Myocyte (in vitro differentiated cells): ENCODE results near the gene PTPRD. TPM values are rescaled to one million over a fixed set of nuclear protein-coding genes. Genes with fewer than 3 reads are reported as not detected.

ENCODE experiments used
- DNase-seq: peaks from one replicate; pipeline ENCODE4 v3.0.0-alpha.2; 2012; ENCODE audit warnings: low read depth
- total RNA-seq: library from RNA; depleted of rRNA; stranded (reverse); fragments of >200 nt; gene quantifications from 2 replicates; pipeline ENCODE4 v1.2.3, GENCODE V29; 2014

The PTPRD gene
- total RNA-seq, 1 donor from 2014 or later: not detected

DNA sequence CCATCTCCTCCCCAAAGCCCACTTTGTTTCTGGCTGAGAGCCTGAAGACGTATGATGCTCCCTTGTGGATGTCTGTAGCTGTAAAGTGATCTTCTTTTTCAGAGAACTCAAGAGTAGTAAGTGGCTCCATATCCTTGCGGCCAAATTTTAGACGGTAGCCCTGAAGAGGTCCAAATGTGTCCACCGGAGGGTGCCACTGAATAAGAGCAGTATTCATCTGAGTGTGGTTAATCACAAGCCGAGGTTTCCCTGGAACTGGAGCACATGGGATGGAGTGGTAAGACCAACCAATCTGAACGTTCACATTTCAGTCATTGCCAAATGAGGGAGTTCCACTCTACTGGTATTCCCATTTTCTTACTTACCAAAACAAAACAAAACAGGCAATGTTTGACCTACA, 2126.7 kb downstream of the PTPRD start:
- DNase-seq: no peak

DNA sequence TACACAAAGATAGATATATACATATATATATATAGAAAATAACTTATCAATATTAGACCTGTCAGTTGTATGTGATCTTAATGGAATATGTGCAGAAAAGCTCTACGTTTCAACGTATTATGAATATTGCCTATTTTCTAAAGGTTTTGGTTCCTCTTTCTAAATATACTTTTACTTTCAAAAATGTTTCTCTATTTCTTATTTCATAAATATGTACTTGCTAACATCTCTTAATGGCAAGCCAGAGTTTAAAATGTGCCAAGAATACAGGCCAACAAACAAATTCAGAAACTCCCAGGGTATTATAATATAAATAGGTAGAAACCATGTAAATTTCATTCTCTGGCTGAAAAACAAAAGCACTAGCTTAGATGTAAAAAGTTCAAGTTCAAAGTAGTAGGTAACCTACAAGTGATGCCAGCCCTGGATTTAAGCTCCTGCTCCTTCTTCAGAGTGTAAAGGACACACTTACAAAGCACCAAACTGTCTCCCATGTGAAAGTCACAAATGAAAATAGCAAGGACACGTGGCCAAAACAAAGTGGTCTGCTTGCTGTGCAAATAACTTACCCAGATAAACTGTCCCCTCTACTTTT, 2128.1 kb downstream of the PTPRD start:
- no peak for DNase-seq

DNA sequence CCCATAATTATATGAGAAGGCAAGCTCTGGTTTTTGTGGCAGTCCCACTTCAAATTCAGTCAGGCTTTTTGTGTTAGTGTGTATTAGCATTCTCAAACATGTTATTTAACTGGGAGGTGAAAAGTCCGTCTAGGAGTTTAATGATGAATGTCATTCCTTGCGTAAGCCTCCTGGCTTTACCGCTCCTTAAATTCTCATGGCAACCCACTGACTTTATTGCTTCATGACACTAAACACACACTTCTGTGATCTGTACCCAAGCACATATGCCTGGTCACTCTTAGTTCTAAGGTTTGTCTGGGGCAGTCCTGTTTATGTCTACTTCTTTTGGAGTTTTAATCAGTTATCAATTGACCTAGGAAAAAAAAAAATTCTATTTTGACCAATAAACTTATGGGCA, 2135.4 kb downstream of the PTPRD start:
- DNase-seq: no peak

DNA sequence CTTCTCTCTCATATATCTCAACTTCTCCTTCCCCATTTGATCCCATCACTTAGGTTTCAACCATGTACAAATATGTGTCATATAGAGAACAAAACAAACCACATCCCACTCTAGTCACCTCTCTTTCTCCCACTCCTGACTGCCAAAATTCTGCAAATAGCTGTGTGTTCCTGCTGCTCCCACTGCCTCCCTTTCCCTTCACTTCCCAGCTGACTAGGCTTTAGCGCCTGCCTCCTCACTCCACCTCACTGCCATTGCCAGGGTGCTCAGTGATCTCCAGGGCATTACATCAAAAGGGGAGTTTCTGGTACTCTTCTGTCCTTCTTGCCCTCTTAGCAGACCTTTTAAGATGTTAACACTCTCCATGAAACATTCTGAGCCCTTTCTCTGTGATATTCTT, 2137.9 kb downstream of the PTPRD start:
- no peak for DNase-seq

DNA sequence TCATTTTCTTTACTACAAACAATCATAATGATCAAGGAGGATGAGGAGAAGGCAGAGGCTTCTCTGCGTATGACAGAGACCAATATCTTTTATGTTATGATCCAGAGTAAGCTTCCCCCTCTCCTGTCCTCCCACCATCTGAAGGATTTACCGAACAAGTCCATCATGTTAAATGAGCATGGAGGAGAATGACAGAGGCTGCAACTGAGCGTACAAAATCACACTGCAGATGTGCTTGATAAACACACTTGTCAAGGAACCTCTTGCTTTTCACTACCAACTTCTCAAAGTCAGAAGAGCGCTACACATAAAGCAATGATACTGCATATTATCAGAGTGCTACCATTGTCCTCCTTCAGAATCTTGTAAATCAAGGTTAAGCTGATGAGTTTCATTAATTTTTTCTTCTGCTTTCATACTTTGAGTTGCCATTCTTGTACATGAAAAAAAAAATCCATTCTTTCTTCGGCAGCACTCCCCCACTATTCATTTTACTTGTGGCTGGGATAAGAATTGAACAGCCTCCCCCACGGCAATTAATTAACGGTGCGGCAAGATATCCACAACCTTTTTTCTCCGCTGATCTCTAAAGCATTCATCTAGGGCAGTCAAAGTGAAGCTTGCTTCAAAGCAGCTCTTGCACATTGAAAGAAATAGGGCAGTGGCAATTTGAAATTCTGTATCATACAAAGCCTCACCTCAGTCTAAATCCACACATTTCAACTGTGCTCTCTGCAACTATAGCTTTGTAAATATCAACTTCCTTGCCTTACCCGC, 2139.4 kb downstream of the PTPRD start:
- no peak for DNase-seq

DNA sequence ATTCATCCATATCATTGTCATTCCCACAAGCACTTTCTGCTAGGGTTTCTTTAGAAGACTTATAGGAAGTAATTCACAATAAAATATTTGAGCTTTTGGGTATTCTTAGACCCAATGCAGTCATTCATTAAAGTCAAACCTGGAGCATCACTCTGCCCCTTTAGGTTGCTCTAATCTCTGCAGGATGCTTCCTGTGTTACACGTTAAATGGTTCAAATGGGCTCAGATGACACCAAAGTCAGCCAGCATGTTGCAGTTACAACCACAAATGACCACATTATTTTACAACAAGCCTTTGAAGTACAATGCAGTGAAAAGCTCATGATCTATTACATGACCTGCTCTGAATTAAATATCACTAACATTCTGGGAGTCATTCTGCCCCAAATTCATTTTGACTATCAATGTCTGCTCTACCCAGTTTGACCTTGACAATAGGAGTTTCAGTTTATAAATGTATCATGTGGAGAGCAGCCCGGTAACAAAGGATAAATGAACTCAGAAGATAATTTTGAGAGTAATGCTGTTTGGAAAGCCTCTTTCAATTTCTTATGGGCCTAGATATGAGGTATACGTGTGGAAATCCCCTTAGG, 2144.7 kb downstream of the PTPRD start:
- no peak for DNase-seq

DNA sequence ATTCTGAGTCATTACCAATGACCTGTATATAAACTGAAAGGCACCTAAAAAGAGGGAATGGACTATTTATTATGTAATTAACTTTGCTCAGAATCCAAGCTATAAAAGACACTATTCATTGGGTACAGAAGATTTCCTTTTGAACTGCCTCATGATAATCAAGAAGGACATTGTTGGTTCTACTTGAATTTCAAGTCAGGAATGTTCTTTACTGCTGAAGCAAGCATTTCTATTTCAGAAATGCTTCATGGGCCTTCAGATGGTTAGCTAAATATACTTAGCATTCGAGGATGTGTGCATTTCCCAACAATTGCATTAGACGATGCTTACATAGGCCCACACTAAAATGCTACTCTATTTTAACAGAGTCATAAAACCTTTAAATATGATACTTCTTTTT, 2155.0 kb downstream of the PTPRD start:
- no peak for DNase-seq

DNA sequence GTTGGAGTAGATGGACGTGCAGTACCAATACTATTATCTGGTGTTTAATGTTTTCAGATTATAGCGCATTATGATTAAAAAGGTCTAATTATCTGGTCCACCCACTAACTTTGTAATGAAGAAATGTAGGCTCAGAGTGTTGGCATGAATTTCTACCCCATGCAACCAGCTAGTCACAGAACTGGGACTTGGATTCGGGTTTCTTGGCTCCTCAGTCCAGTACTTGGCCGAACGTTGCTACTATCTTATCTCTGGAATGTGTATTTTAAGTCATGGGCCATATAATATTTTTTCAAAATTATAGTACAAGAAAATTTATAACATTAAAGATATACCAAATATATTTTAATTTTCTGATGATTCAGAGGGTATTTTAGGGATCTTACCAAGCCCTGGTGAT, 2155.7 kb downstream of the PTPRD start:
- no peak for DNase-seq

DNA sequence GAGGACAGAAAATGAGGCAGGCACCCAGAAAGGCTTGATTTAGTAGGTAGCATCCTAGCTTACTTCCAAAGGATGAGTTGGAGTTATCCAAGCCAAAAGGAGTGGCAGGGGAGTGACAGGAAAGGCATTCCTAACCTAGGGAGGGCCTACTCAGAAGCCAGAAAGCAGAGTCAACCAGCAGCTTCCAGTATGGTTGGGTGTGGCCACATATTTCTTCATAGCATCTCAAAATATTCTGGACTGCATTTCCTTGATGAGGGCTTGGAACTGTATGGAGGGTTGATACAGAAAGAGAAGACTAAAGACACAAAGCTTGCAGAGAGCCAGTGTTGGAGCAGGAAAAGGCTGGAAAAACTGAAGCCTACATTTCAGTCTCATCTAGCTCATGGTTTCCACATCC, 2156.5 kb downstream of the PTPRD start:
- no peak for DNase-seq

DNA sequence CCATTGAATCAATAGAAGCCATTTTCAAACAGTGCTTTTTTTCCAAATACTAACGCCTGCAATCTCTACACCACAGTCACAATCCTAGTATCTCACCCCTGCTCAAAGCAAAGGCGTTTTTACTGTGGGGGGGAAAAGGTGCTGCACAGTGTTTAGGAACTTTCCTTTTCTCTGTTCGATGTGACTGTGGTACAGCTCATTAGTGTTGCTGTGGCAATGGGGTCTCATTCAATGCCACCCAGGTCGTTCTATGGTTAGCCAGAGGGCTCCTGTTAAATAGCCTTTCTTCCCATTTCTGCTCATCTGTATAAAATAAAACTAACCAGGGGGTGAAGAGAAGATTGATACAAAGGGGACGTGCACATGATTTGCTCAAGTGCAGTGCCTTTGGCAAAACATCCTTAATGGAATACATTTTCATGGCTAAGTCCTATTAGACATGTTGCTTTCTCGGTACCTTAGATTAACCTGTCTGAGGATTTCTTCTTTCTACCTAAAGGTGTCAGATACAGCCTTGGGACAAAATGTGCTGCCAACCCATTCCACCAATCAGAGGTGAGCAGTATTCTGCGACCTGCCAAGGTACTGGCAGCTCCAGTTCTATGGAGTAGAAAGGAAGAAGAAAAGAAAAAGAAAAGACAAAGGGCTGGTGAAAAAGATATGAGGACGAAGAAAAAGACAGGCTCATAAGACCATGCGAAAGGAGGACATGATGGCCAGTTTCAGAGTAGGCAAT, 2161.8 kb downstream of the PTPRD start:
- DNase-seq: no peak

DNA sequence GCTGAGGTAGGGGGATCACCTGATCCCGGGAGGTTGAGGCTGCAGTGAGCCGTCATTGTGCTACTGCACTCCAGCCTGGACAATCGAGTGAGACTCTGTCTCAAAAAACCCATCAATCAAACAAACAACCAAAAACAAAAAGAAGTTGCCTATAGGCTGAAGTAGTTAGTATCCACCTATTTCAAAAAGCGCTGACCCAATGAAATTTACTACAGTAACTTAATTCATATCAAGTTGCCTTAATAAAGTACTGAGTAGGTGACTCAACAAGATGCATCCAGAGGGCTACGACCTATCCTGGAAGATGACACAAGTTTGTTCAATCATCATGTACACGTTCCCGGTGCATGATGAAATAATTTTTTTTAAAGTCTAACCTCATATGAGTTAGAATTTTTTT, 2164.6 kb downstream of the PTPRD start:
- no peak for DNase-seq

DNA sequence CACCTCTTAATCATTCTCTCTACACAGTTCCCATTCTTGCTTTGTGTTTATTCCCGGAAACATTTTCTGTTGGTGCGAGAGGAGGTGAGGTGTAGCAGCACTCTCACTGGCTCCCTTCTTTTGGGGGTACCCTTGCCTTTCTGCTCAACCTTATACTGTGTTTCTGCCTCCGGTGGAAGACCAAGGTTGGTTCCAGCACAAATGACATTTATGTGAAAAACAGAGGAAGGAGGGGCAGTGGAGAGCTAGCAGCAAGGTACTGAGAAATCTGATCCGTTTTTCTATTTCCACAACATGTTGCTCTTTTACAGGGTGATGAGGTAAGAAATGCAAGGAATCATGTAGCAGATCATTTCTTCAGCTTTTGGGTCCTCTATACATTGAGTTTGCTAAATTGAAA, 2165.2 kb downstream of the PTPRD start:
- no peak for DNase-seq

DNA sequence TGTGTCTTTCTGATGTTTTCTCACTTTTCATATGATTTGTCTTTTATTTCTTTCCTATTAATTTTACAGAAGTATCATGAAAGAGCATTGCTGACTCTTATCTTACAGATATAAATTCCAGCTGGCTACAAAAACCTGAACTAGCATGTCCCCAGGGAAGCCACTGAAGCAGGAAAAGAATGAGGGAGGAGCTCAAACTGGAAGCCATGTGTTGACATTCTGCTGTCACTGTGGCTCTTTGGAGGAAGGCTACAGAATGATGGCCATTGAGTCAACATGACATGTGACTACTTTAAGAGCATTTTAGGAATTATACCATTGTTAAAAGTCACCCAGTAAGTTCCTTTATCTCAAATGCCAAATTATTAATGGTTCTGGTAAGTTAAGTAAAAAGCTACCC, 2174.9 kb downstream of the PTPRD start:
- no peak for DNase-seq

DNA sequence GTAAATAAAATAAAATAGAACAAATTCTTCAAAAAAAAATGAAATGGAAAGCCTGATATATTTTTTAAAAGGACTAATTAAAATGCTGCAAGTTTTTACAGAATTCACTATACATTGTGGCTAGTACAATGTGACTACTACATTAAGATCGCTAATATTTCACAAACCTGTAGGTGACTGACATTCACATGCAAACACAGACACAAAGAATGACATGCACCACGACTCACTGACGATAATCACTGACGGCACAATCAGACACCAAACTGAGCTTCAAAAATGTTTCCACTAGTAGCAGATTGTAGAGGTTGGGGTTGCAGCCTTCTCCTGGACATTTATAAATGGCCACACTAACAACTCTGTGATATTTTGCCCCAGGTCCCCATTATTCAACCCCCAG, 2175.5 kb downstream of the PTPRD start:
- no peak for DNase-seq

DNA sequence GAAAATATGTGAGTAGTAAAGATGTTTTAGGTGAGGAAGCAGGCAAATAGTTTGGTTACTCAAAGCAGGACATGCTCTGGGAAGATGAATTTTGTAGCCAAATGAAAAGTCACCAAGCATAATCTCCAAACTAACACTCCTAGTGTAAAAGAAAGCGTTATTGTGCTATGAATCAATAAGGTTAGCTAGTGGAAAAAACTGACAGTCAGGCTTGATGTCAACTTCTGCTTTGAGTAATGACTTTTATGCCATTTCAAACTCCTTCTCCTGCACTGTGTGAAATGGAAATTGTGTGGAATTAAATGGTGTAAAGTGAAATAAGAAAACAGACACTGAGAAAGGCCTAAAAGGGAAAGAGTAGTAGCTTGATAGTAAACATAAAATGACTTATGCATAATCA, 2176.0 kb downstream of the PTPRD start:
- DNase-seq: no peak

DNA sequence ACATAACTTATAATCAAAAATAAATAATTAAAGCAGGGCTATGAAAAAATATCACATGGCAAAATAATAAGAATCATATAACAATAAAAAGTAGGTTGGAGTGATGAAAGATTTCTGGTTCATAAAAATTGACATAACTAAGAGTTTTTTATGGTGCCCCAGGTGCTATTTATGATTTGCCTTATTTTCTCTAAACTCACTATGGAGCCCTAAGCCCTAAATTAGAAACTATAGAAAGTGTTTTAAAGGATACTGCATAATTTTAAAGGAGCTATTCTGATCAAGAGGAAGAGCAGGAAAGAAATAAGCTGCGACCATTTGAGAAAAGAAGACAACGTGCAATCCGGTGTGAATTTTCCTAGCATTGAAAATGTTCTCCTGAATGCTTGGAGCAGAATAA, 2178.2 kb downstream of the PTPRD start:
- DNase-seq: no peak

DNA sequence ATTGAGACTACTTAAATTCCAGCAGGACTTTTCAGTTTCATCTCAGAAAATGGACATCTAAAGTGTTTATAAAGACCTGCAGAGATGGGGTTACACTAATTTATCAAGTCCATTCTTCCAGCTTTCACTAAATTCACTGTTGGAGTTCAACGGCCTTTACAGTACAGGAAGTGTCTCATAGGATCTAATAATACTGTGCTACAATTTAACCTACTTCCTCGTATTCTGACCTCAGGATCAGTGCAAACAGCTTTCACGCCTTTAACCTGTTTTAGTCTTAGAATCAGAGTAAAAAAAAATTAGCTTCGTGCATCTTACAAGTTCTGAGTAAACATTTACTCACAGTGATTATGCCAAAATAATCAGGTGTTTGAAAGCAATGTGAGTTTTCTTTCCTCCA, 2180.6 kb downstream of the PTPRD start:
- no peak for DNase-seq

DNA sequence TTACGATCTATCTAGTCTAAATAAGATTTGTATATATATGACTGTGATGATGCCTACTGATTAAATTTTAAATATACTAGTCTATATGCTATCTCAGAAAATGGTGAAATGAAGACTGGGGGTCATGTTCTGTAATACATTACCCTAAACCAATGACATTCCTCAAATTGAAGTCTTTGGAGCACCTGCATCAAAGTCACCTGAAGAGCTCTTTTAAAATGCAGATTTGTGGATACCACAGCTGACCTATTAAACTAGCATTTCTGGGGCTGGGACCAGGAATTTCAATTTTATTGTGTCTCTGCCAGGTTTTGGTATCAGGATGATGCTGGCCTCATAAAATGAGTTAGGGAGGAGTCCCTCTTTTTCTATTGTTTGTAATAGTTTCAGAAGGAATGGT, 2181.3 kb downstream of the PTPRD start:
- DNase-seq: no peak

DNA sequence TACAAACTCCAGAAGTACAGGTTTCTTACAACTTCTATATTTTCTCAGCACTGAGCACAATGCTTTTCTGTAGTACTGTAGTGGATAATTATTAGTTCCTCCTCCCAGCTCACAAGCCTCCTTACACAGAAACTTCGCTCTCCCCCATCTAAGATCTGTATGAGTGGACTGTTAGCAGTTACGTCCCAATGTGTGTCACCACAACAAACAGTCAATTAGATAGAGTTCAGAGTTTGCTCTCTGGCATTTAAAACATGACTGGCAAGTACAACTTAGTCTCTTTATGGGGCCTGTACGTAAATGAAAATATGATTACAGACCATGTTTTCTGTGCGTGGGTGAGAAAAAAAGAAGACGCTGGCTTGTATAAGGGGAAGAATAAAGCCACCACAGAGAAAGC, 2181.9 kb downstream of the PTPRD start:
- DNase-seq: no peak

DNA sequence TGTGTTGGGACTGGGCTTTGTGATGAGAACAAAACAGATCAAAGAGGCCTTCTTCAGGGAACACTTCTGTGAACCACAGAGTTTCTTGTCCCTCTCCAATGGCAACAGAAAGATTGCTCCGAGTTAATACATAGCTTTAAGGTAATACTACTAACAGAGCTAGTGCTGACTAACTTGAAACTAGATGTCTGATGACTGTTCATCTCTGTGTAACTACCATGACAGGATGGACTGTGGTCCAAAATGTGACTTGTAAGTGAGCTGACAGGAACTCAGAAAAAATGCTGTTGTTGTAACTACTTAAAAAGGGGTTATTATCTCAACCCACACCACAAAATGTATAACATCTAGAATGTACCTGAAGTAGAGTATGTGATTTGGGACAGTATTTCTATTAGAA, 2183.0 kb downstream of the PTPRD start:
- DNase-seq: no peak

DNA sequence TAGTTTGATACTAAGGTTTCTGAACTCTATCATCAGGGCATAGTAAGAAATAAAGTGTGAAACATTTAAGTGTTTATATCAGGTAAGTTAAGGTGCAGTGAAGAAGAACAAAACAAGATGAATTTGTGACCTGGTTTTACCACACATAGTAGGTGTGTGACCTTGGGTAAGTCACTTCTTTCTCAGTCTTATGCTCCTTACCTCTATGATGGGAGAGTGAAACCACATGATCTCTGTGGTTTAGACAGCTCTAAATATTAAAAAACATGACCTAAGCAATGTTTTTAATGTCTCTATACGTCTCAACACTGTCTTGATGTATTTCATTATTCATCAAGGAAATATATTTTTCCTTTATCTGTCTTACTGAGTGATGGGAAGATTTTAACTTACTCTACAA, 2183.6 kb downstream of the PTPRD start:
- no peak for DNase-seq

DNA sequence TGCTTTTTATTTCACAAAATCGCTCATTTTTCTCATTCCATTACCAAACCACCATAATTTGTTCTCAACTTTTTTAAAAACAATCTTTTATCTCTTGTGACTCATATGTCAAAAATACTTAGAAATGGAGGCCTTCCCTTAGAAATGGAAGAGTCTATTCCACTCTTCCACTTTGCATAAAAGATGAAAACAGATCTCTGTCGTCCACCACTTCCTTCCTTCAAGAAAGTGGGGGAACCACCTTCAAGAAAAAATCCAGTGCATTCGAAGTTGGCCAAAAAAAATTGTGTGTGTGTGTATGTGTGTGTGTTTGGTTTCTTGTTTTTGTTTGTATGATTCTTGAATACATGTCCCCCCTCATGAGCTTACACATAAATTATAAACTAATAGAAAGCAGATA, 2184.4 kb downstream of the PTPRD start:
- no peak for DNase-seq
